OCI-LY1 (cell line): ENCODE measurements around the gene ZER1.

Experiments
- CTCF ChIP-seq: fragments of 200-600 bp; sonication (generic), shearing (Covaris generic); IDR thresholded peaks from 2 replicates; pipeline ENCODE4 v1.5.1; 2017; ENCODE audit warnings: mild to moderate bottlenecking, antibody characterized with exemption, low read length, moderate library complexity, mixed read lengths
- EZH2 ChIP-seq: fragments of 200-600 bp; sonication (generic), shearing (Covaris generic); IDR thresholded peaks from 2 replicates; pipeline ENCODE4 v1.8.0; 2017; ENCODE audit warnings: borderline replicate concordance, mixed run types, mild to moderate bottlenecking, antibody characterized with exemption, low read length, moderate library complexity, mixed read lengths

- TF ChIP-seq CTCF (no peak), EZH2 (no peak)
Measured at GRCh38 chr9:128819716-128820664, 48.3 kb upstream of the ZER1 start.
